ENCODE results near the gene OR51F2. TPM values are rescaled to one million over a fixed set of nuclear protein-coding genes. Genes with fewer than 3 reads are reported as not detected.

OR51F2 gene
- total and polyA plus RNA-seq, 4 donors: not detected

DNA sequence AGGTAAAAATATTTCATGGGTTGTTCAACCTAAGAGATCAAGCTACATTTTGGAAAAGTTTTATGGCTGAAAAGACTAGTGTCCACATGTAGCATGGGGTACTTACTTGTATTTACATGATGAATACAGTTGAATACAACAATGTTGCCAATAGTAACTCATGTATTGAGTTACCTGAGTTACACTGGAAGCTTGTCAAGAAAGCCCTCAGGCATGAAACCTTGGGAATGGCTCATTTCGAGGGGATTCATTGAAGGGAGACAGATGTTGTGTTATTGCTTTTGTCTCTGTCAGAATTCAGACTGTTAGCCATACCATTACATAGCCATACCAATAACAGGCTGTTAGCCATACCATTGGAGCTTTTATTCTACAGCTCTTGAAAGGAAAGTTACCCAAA is 9.2 kb downstream of the OR51F2 start (continued):
- TF ChIP-seq ZBTB33 (IDR thresholded peaks at IDR 0.05) (no peak), HNF4A (conservative IDR thresholded peaks at IDR 0.05) (no peak), RXRA (IDR thresholded peaks at IDR 0.05) (no peak)
- TF ChIP-seq, protein P1, sequence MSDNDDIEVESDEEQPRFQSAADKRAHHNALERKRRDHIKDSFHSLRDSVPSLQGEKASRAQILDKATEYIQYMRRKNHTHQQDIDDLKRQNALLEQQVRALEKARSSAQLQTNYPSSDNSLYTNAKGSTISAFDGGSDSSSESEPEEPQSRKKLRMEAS (IDR thresholded peaks at IDR 0.05): no peak

GRCh38 chr11:4830909-4831308 is 9.8 kb downstream of the OR51F2 start:
- H3K9ac ChIP-seq (ENCODE audit: low read depth in 1 of 2, low read length in 2 of 2): no peak overlapping the region
- H3K36me3 ChIP-seq (ENCODE audit: control insufficient read depth in 4 of 4, insufficient read depth in 3 of 4, low read depth in 1 of 4, low read length in 3 of 4): no peaks in the 10 kb centered on the region
- H3K27me3 ChIP-seq (ENCODE audit: control insufficient read depth in 4 of 4, insufficient read depth in 4 of 4, low read length in 3 of 4): peaks cover 0 to 4% (median 0%) of the 10 kb centered on the region in 4 donors
- H3K9me3 ChIP-seq (ENCODE audit: control insufficient read depth in 4 of 4, low read length in 3 of 4): no peaks in the 10 kb centered on the region
- TF ChIP-seq, protein P2, sequence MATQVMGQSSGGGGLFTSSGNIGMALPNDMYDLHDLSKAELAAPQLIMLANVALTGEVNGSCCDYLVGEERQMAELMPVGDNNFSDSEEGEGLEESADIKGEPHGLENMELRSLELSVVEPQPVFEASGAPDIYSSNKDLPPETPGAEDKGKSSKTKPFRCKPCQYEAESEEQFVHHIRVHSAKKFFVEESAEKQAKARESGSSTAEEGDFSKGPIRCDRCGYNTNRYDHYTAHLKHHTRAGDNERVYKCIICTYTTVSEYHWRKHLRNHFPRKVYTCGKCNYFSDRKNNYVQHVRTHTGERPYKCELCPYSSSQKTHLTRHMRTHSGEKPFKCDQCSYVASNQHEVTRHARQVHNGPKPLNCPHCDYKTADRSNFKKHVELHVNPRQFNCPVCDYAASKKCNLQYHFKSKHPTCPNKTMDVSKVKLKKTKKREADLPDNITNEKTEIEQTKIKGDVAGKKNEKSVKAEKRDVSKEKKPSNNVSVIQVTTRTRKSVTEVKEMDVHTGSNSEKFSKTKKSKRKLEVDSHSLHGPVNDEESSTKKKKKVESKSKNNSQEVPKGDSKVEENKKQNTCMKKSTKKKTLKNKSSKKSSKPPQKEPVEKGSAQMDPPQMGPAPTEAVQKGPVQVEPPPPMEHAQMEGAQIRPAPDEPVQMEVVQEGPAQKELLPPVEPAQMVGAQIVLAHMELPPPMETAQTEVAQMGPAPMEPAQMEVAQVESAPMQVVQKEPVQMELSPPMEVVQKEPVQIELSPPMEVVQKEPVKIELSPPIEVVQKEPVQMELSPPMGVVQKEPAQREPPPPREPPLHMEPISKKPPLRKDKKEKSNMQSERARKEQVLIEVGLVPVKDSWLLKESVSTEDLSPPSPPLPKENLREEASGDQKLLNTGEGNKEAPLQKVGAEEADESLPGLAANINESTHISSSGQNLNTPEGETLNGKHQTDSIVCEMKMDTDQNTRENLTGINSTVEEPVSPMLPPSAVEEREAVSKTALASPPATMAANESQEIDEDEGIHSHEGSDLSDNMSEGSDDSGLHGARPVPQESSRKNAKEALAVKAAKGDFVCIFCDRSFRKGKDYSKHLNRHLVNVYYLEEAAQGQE (IDR thresholded peaks at IDR 0.05): no peak
- TF ChIP-seq FOXA2 (IDR thresholded peaks at IDR 0.05): no peak
- TF ChIP-seq, protein P1 (IDR thresholded peaks at IDR 0.05): no peak
- no peak overlapping the region for H3K4me3 ChIP-seq (ENCODE audit: low read depth in 1 of 3, low read length in 3 of 3)
- no peak for DNase-seq (ENCODE audit: low spot score)
- no peak overlapping the region for H3K27ac ChIP-seq (ENCODE audit: low read depth in 1 of 2, low read length in 2 of 2)
- no peaks in the 10 kb centered on the region for H3K4me1 ChIP-seq (ENCODE audit: control insufficient read depth in 4 of 4, insufficient read depth in 4 of 4, low read length in 3 of 4)
- 36% methylated on average over 2 of the region's 2 CpGs for WGBS

DNA sequence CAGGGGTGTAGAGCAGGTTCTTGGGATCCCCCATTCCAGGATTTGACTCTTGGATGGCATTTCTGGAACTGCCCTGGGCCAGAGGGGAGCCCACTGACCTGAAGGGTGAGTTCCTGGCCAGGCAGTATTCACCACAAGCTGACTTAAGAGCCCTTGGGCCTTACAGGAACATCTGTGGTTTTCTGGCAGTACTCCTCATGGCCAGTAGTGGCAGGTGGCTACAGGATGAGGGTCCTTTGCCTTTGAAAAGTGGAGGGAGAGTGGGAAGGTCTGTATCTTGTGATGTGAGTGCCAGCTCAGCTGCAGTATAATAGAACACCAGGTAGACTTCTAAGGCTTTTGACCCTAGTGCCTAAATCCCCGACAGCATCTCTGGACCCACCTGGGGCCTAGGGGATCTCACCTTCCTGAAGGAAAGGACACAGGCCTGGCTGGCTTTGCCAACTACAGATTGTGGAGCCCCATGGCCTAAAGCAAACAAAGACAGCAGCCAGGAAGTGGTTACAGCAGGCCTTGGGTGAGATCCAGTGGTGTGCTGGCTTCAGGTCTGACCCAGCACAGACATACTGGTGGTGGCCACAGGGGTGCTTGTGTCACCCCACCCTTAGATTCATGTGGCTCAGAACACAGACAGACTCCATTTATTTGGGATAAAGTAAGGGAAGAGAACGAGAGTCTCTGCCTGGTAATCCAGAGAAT is 18.9 kb downstream of the OR51F2 start:
- Histone ChIP-seq H3K36me3 (ENCODE audit: control insufficient read depth in 4 of 4, insufficient read depth in 3 of 4, low read depth in 1 of 4, low read length in 3 of 4) (no peaks in the 10 kb centered on the region), H3K4me3 (ENCODE audit: low read depth in 1 of 3, low read length in 3 of 3) (no peak overlapping the region), H3K27me3 (ENCODE audit: control insufficient read depth in 4 of 4, insufficient read depth in 4 of 4, low read length in 3 of 4) (no peaks in the 10 kb centered on the region), H3K4me1 (ENCODE audit: control insufficient read depth in 4 of 4, insufficient read depth in 4 of 4, low read length in 3 of 4) (no peaks in the 10 kb centered on the region), H3K27ac (ENCODE audit: low read depth in 1 of 2, low read length in 2 of 2) (no peak overlapping the region), H3K9ac (ENCODE audit: low read depth in 1 of 2, low read length in 2 of 2) (no peak overlapping the region), H3K9me3 (ENCODE audit: control insufficient read depth in 4 of 4, low read length in 3 of 4) (no peaks in the 10 kb centered on the region)
- no peak for DNase-seq (ENCODE audit: low spot score)
- WGBS: 83% methylated on average over 2 of the region's 2 CpGs
- no peak for TF ChIP-seq ATF3 (IDR thresholded peaks at IDR 0.05)
- TF ChIP-seq JUND (IDR thresholded peaks at IDR 0.05): no peak
- no peak for TF ChIP-seq TAF1 (conservative IDR thresholded peaks at IDR 0.05)
- TF ChIP-seq, protein P1 (IDR thresholded peaks at IDR 0.05): no peak
- no peak for TF ChIP-seq YY1 (IDR thresholded peaks at IDR 0.05)
- TF ChIP-seq HNF4G (IDR thresholded peaks at IDR 0.05): no peak
- no peak for TF ChIP-seq SP1 (IDR thresholded peaks at IDR 0.05)
- TF ChIP-seq FOXA1 (IDR thresholded peaks at IDR 0.05): no peak
